GM12865 (cell line): Measurements from ENCODE around the gene TANGO6.

Source experiments
- DNase-seq: peaks from one replicate; pipeline ENCODE4 v3.0.0; 2010; ENCODE audit warnings: low read depth
- H3K4me3 ChIP-seq: 2 replicates; pipeline ENCODE4 v1.5.1; 2011; ENCODE audit warnings: mild to moderate bottlenecking, low read depth, low read length, control low read depth
- CTCF ChIP-seq: IDR thresholded peaks from 2 replicates; pipeline ENCODE4 v1.5.1; 2011; ENCODE audit warnings: low read length, control low read depth, low read depth, inconsistent platforms; ENCODE audit not compliant: insufficient read depth; ENCODE audit errors: missing control alignments

The TANGO6 gene

GRCh38 chr16:68843482-68844210 is at the start of gene TANGO6:
Gene TANGO6 (plus strand): TSS chr16:68843531. CDS start chr16:68843618, 87 bp downstream.
- peak within 1 kb of the TSS; percentile 65 for H3K4me3 ChIP-seq
- peak; percentile 33 for TF ChIP-seq CTCF
- DNase-seq = peak; percentile 92

- H3K4me3 ChIP-seq = no peak overlapping the region
- no peak for DNase-seq
- no peak for TF ChIP-seq CTCF
Observed at GRCh38 chr16:68798398-68798797, 44.9 kb upstream of the TANGO6 start.

- peak; percentile 78 for TF ChIP-seq CTCF
- peak; percentile 92 for DNase-seq
- no peak overlapping the region for H3K4me3 ChIP-seq
Observed at GRCh38 chr16:68800257-68800875, 43.0 kb upstream of the TANGO6 start.

GRCh38 chr16:68802190-68802589 is 41.1 kb upstream of the TANGO6 start:
- no peak for TF ChIP-seq CTCF
- no peak overlapping the region for H3K4me3 ChIP-seq
- DNase-seq = no peak

GRCh38 chr16:68806422-68806821 is 36.9 kb upstream of the TANGO6 start:
- no peak overlapping the region for H3K4me3 ChIP-seq
- no peak for DNase-seq
- TF ChIP-seq CTCF = no peak

- no peak for DNase-seq
- H3K4me3 ChIP-seq = no peak overlapping the region
- no peak for TF ChIP-seq CTCF
Observed at GRCh38 chr16:68806981-68807380, 36.4 kb upstream of the TANGO6 start.

GRCh38 chr16:68814516-68814915 is 28.8 kb upstream of the TANGO6 start:
- no peak for DNase-seq
- TF ChIP-seq CTCF = no peak
- no peak overlapping the region for H3K4me3 ChIP-seq
